Measurements from ENCODE around the gene SH3PXD2B. TPM values are rescaled to one million over a fixed set of nuclear protein-coding genes. Genes with fewer than 3 reads are reported as not detected.

The SH3PXD2B gene
- total RNA-seq, 1 experiment from 2014 or later: 27.5 TPM

GRCh38 chr5:172319708-172320441 lies 134.4 kb downstream of the SH3PXD2B start:
- Histone ChIP-seq H3K9me3 (ENCODE audit: control insufficient read depth in 1 of 2, insufficient read depth in 1 of 2, low read depth in 1 of 2, low read length in 2 of 2) (no peaks in the 10 kb centered on the region), H3K79me2 (ENCODE audit: insufficient read depth, low read length) (no peaks in the 10 kb centered on the region), H3K9me2 (ENCODE audit: insufficient read depth) (no peaks in the 10 kb centered on the region), H3K4me1 (ENCODE audit: control insufficient read depth in 1 of 2, insufficient read depth in 2 of 2, low read length in 2 of 2) (peaks cover 0 to 6% of the 10 kb centered on the region in 2 experiments; a peak in 2 of 4 replicates), H3K9ac (ENCODE audit: low read length) (no peak overlapping the region), H3K36me3 (ENCODE audit: control insufficient read depth in 1 of 2, insufficient read depth in 2 of 2, low read length in 2 of 2) (no peaks in the 10 kb centered on the region), H3K27ac (ENCODE audit: low read depth, low read length) (no peak overlapping the region), H4K20me1 (ENCODE audit: insufficient read depth) (no peaks in the 10 kb centered on the region), H3K4me3 (replicated peaks in 1 of 2; ENCODE audit: low read depth in 1 of 2, low read length in 2 of 2) (no peak overlapping the region), H2AFZ (ENCODE audit: low read depth, low read length, poor library complexity, severe bottlenecking) (no peak overlapping the region), H3K4me2 (ENCODE audit: low read length) (no peak overlapping the region), H3K27me3 (ENCODE audit: insufficient read depth, low read length) (no peaks in the 10 kb centered on the region)
- POLR2A ChIA-PET: interaction anchor here (0.9 kb wide), 1 partner anchor 8 kb away, joined by 3 read pairs; no protein-coding TSS in a partner anchor
- BruUV-seq (replicated peaks): no TSS peak
- no peak for TF ChIP-seq SIN3A (IDR thresholded peaks at IDR 0.05; ENCODE audit: low read depth)
- TF ChIP-seq POLR2AphosphoS5 (IDR thresholded peaks at IDR 0.05; ENCODE audit: low read depth, low read length): no peak
- TF ChIP-seq ATF3 (IDR thresholded peaks at IDR 0.05): no peak
- no peak for TF ChIP-seq EZH2 (IDR thresholded peaks at IDR 0.05)
- TF ChIP-seq, protein P1, sequence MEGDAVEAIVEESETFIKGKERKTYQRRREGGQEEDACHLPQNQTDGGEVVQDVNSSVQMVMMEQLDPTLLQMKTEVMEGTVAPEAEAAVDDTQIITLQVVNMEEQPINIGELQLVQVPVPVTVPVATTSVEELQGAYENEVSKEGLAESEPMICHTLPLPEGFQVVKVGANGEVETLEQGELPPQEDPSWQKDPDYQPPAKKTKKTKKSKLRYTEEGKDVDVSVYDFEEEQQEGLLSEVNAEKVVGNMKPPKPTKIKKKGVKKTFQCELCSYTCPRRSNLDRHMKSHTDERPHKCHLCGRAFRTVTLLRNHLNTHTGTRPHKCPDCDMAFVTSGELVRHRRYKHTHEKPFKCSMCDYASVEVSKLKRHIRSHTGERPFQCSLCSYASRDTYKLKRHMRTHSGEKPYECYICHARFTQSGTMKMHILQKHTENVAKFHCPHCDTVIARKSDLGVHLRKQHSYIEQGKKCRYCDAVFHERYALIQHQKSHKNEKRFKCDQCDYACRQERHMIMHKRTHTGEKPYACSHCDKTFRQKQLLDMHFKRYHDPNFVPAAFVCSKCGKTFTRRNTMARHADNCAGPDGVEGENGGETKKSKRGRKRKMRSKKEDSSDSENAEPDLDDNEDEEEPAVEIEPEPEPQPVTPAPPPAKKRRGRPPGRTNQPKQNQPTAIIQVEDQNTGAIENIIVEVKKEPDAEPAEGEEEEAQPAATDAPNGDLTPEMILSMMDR (IDR thresholded peaks at IDR 0.05 in 2 of 3, conservative IDR thresholded peaks at IDR 0.05 in 1 of 3; ENCODE audit: borderline replicate concordance in 1 of 3, insufficient read depth in 1 of 3, low read depth in 2 of 3, low read length in 2 of 3): no peak
- no peak for TF ChIP-seq YY1 (IDR thresholded peaks at IDR 0.05; ENCODE audit: extremely low read depth, insufficient replicate concordance, low read depth, low read length)
- TF ChIP-seq CEBPB (IDR thresholded peaks at IDR 0.05; ENCODE audit: low read depth): no peak
- no peak for TF ChIP-seq REST (IDR thresholded peaks at IDR 0.05; ENCODE audit: low read depth)
- TF ChIP-seq ZFX (IDR thresholded peaks at IDR 0.05): no peak
- no peak for TF ChIP-seq EZH2phosphoT487 (IDR thresholded peaks at IDR 0.05; ENCODE audit: borderline replicate concordance)
- no peak for TF ChIP-seq MAX (IDR thresholded peaks at IDR 0.05)
- no peak for TF ChIP-seq FOSL1 (IDR thresholded peaks at IDR 0.05; ENCODE audit: low read depth)
- DNase-seq (ENCODE audit: low read depth, low spot score): no peak
- ATAC-seq: no peak
- RAD21 ChIA-PET (ENCODE audit: low non-redundant PET in 1 of 2, low total read pairs in 2 of 2, uncharacterized antibody in 2 of 2, unreplicated experiment in 2 of 2): no interaction called here
- intact Hi-C loops (cut with micrococcal nuclease): no loop called here
- CTCF ChIA-PET: no interaction called here

Measured in HCT116 (cell line).